Superior temporal gyrus (tissue), 1 donor: ENCODE measurements around the gene CPNE7.
A peak's percentile ranks its signal among the peaks of the same experiment; 100 is the strongest.
"Not testable (repeated sequence)": the region's sequence is repeated elsewhere in the genome, so short reads cannot be mapped to it uniquely, and the experiment has no call there.

Source experiments
- DNase-seq: peaks from one replicate; pipeline ENCODE4 v3.0.0-alpha.2; 2016; ENCODE audit errors: extremely low spot score

CPNE7 gene

GRCh38 chr16:89583197-89583894, 7.8 kb downstream of the CPNE7 start:
- DNase-seq: no peak

- DNase-seq: no peak
Measured at GRCh38 chr16:89583895-89584644, 8.5 kb downstream of the CPNE7 start.

GRCh38 chr16:89584768-89585549, 9.4 kb downstream of the CPNE7 start:
- no peak for DNase-seq

GRCh38 chr16:89586218-89586617, 10.7 kb downstream of the CPNE7 start:
- no peak for DNase-seq

GRCh38 chr16:89586853-89587252, 11.3 kb downstream of the CPNE7 start:
- no peak for DNase-seq

- not testable (repeated sequence) for DNase-seq
Measured at GRCh38 chr16:89587676-89588075, 12.1 kb downstream of the CPNE7 start.

GRCh38 chr16:89588413-89589109, 13.0 kb downstream of the CPNE7 start:
- DNase-seq: no peak

- DNase-seq: no peak
Measured at GRCh38 chr16:89589241-89589926, 13.8 kb downstream of the CPNE7 start.

GRCh38 chr16:89593841-89594240, 18.3 kb downstream of the CPNE7 start:
- no peak for DNase-seq

- no peak for DNase-seq
Measured at GRCh38 chr16:89595330-89596060, 19.9 kb downstream of the CPNE7 start.

- no peak for DNase-seq
Measured at GRCh38 chr16:89596061-89596689, 20.6 kb downstream of the CPNE7 start.

- DNase-seq: no peak
Measured at GRCh38 chr16:89596957-89597649, 21.5 kb downstream of the CPNE7 start.

- no peak for DNase-seq
Measured at GRCh38 chr16:89598199-89598598, 22.6 kb downstream of the CPNE7 start.

GRCh38 chr16:89599451-89599858, 23.9 kb downstream of the CPNE7 start:
- no peak for DNase-seq

- DNase-seq: no peak
Measured at GRCh38 chr16:89599902-89600301, 24.3 kb downstream of the CPNE7 start.

GRCh38 chr16:89600427-89600826, 24.9 kb downstream of the CPNE7 start:
- DNase-seq: no peak

GRCh38 chr16:89600956-89601355, 25.4 kb downstream of the CPNE7 start:
- DNase-seq: no peak

- DNase-seq: no peak
Measured at GRCh38 chr16:89601906-89602272, 26.3 kb downstream of the CPNE7 start.

- peak; percentile 31 for DNase-seq
Measured at GRCh38 chr16:89602273-89602951, 26.9 kb downstream of the CPNE7 start.
